ENCODE data around the gene LAMB1.
"Not testable (repeated sequence)": the region's sequence is repeated elsewhere in the genome, so short reads cannot be mapped to it uniquely, and the experiment has no call there.

Gene LAMB1

GRCh38 chr7:108002726-108003598 lies at the start of gene LAMB1:
LAMB1 (minus strand) TSS chr7:108003161; CDS start chr7:108002885, 276 bp downstream.
- DNase-seq, result peak; percentile 65

GRCh38 chr7:108051454-108051853 lies 48.5 kb upstream of the LAMB1 start:
- DNase-seq, result no peak

DNA sequence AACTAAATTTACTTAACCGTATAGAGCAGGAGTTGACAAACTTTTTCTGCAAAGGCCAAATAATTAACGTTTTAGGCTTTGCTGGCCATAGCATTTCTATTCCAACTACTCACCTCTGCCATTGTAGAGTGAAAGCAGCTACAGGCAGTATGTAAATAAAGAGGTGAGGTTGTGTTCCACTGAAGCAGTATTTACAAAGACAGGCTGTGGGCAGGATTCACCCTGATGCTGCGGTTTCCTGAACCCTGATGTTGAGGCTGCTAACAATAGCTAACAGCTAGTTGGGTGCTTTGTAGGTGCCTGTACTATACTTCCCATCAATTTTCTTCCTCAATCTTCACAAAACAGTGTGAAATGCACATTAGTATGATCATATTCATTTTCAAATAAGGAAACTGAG lies 47.0 kb upstream of the LAMB1 start:
- no peak for DNase-seq

DNA sequence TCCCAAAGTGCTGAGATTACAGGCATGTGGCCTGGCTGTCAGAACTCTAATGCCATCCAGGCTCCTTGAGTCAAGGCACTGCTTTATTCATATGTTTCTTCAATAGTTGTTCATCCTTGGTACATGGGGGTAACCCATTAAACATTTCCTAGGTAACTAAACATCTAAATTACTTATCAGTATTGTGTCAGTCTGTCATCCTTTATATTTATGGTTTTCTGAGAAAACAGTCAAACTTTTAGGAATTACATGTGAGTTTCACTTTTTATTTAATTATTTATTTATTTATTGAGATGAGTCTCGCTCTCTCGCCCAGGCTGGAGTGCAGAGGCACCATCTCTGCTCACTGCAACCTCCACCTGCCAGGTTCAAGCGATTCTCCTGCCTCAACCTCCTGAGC lies 45.5 kb upstream of the LAMB1 start:
- DNase-seq, result no peak

GRCh38 chr7:108046952-108047506 lies 44.1 kb upstream of the LAMB1 start:
- peak; percentile 4 for DNase-seq

DNA sequence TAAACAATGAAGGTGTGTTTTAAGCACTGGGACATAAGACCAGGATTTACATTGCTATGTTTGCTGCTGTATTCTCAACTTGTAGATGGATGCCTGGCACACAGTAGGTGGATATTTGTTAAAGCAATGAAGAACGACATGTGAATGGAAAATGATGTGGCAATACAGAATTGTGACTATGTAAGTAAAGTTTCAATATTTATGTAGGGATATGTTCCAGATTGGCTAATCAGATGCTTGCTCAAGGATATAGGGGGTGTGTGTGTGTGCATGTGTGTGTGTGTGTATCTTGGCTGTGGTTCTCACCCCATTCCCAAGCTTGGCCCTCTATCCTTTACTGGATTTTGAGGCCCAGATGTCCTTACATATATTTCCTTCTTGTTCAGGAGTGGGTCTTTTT lies 42.7 kb upstream of the LAMB1 start:
- no peak for DNase-seq

DNA sequence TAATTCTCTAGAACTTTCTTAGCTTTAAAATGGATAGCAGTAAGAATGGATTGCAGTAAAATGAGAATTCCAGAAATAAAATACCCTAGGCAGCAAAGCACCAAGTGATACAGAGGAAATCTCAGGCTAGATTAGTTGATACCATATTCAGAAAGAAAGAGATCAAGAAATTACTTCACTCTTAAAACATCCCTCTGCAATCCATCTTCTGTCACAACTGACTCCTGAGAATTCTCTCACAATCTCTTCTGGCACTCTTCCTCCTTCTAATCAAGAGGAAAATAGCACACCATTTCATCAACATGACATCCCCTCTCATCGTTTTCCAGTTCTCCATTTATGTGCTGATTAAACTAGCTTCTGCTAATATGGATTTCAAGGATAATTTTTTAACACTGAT lies 42.2 kb upstream of the LAMB1 start:
- no peak for DNase-seq

DNA sequence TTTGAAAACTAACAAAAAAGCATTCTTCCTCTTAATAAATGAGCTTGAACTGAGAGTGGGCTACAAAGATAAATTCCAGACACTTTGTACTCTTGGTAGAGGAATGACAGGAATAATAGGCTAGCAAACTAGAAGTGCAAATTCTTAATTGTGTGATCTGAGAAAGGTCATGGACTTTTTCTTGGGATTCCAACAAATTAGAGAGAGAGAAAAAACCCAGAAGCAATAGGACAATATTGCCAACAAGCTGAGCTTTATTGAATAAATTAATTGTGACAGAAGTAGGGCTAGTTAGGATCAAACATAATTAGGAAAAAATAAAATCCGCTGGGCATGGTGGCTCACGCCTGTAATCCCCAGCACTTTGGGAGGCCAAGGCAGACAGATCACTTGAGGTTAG lies 41.4 kb upstream of the LAMB1 start:
- DNase-seq, result no peak

DNA sequence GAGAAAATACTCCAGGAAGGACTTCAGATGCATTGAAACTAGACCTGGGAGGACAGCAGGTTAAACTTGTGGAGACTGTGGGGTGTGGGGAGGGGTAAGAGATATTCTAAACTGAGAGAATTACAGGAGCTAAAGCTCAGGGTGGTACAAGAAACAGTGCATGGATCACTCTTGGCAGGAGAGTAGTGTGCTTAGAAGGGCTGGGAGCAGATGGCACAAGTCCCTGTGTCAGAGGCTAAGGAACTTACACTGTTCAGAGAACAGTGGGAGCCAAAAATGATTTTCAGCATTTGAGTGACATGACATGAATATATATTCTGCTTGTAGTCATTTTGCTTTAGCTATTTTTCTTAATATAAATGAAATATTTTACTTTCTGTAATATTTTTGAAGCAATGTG lies 36.0 kb upstream of the LAMB1 start:
- no peak for DNase-seq

DNA sequence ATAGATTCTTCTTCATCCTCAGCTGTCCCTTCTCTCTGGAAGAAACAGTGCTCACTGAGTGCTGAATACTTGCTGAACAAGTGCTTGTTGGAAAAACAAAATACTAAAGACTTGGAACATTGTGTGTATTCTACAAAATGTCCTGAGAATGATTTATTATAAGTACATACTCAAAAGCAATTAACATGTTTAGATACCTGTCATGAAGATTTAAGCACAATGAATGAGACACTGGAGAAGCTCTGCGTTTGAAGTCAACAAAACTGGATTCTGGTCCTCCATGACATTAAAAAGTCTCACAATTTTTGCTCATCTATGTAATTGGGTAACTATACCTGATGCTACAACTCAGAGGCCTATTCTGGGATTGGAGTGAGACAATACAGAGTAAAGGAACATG lies 34.8 kb upstream of the LAMB1 start:
- DNase-seq, result no peak

- no peak for DNase-seq
These were observed 34.2 kb upstream of the LAMB1 start for GRCh38 chr7:108037140-108037539.

GRCh38 chr7:108034586-108034985 lies 31.6 kb upstream of the LAMB1 start:
- DNase-seq, result no peak

GRCh38 chr7:108033776-108034497 lies 31.0 kb upstream of the LAMB1 start:
- no peak for DNase-seq

DNA sequence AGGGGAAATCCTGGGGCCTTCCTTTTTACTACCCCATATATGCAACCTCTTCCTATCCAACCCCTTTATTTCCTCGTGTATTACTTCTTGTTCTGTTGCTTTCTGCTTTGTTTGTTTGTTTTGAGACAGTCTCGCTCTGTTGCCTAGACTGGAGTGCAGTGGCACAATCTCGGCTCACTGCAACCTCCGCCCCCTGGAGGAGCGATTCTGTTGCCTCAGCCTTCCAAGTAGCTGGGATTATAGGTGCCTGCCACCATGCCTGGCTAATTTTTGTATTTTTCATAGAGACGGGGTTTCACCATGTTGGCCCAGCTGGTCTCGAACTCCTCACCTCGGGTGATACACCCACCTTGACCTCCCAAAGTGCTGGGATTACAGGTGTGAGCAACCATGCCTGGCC lies 30.3 kb upstream of the LAMB1 start:
- not testable (repeated sequence) for DNase-seq

GRCh38 chr7:108030516-108030915 lies 27.6 kb upstream of the LAMB1 start:
- DNase-seq, result no peak

DNA sequence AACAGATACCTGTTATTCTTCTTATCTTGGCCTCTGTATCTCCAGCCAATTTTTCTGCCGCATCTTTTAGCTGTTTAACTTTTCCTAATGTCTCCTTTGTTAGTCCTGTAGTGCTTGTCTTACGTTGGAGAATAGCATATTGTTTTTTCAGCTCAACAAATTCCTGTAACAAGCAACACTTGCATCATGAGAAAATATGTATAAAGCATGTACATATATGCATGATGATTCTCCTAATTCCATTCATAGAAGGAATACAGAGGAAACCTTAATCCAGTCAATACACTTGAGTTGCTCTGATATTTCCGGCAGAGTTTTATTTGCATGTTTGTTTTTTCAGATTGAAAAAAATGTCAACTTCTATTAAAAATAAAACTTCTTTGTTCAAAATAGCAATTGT lies 26.1 kb upstream of the LAMB1 start:
- no peak for DNase-seq

- no peak for DNase-seq
These were observed 25.1 kb upstream of the LAMB1 start for GRCh38 chr7:108028111-108028510.

- DNase-seq, result no peak
These were observed 24.3 kb upstream of the LAMB1 start for GRCh38 chr7:108027239-108027638.

GRCh38 chr7:108026647-108027046 lies 23.7 kb upstream of the LAMB1 start:
- DNase-seq, result no peak

GRCh38 chr7:108026116-108026515 lies 23.2 kb upstream of the LAMB1 start:
- DNase-seq, result no peak

DNA sequence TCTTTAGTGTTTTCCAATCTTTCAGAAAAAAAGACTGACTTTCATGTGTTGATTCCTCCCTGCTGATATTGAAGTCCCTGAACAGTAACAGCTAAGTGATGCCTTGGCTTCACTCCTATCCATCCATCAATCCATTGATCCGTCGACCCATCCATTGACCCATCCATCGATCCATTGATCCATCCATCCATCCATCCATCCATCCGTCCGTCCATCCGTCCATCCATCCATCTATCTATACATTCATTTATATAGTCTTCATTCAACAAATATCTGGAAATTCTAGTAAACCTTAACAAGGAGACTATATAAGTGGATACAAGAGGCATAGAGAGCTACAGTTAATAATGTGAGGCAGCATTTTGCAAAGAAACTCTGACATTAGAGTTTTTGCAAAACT lies 21.6 kb upstream of the LAMB1 start:
- DNase-seq, result no peak

GRCh38 chr7:108020585-108020984 lies 17.6 kb upstream of the LAMB1 start:
- no peak for DNase-seq

GRCh38 chr7:108018668-108019067 lies 15.7 kb upstream of the LAMB1 start:
- no peak for DNase-seq

- DNase-seq, result no peak
These were observed 14.8 kb upstream of the LAMB1 start for GRCh38 chr7:108017776-108018151.

All from COR-L47 (cell line).